Endothelial cell of umbilical vein (primary cell): Measurements from ENCODE around the gene ZC3H13. TPM values are rescaled to one million over a fixed set of nuclear protein-coding genes. Genes with fewer than 3 reads are reported as not detected.

Source experiments
- BruUV-seq: library from RNA; stranded (reverse); fragments of 400-500 nt; replicated peaks from 2 replicates; lab custom pipeline; 2021; lab: Mats Ljungman, UMichigan
- CTCF ChIA-PET: fragments of 300-600, 350-600 bp; sonication (Branson Sonifier 250); formaldehyde crosslinking; loops from one replicate; lab custom pipeline; 2021; ENCODE audit warnings: antibody characterized with exemption, inconsistent platforms; lab: Charles Lee
- POLR2A ChIA-PET: fragments of 300-600, 350-600 bp; sonication (Branson Sonifier 250); formaldehyde crosslinking; loops from one replicate; lab custom pipeline; 2021; ENCODE audit warnings: antibody characterized with exemption, inconsistent platforms; lab: Charles Lee
- DNase-seq: peaks from one replicate; pipeline ENCODE4 v3.0.0-alpha.2; 2011; ENCODE audit warnings: low read depth, low spot score
- FAIRE-seq: peaks from 2 replicates; lab custom pipeline; 2011; peaks lifted over from hg19 to GRCh38; lab: Jason Lieb, UNC
- H2AFZ ChIP-seq: 2 replicates; pipeline ENCODE4 v1.6.0; 2012; ENCODE audit warnings: low read depth, low read length, control low read depth, inconsistent platforms
- H3K27ac ChIP-seq: 2 replicates; pipeline ENCODE4 v1.5.1; 2011; ENCODE audit warnings: low read depth, mild to moderate bottlenecking, control low read depth, low read length, moderate library complexity; ENCODE audit not compliant: insufficient read depth
- H3K27me3 ChIP-seq, 2 experiments: 2 replicates each; pipeline versions ENCODE4 v1.6.0 to v1.6.1; 2011; ENCODE audit warnings: low read length in 2 of 2, mixed read lengths in 1 of 2; ENCODE audit not compliant: control insufficient read depth in 2 of 2, insufficient read depth in 2 of 2
- H3K36me3 ChIP-seq, 2 experiments: 2 replicates in 1 of 2; 3 replicates in 1 of 2; pipeline ENCODE4 v1.5.1; 2011; ENCODE audit warnings: low read length in 2 of 2, mild to moderate bottlenecking in 1 of 2, moderate library complexity in 1 of 2; ENCODE audit not compliant: control insufficient read depth in 2 of 2, insufficient read depth in 2 of 2; ENCODE audit errors: extremely low read depth in 1 of 2
- H3K4me1 ChIP-seq: 3 replicates; pipeline ENCODE4 v1.5.1; 2011; ENCODE audit warnings: mild to moderate bottlenecking, low read length; ENCODE audit not compliant: control insufficient read depth, insufficient read depth; ENCODE audit errors: extremely low read depth
- H3K4me2 ChIP-seq: 2 replicates; pipeline ENCODE4 v1.6.1; 2011; ENCODE audit warnings: low read length, control low read depth, mixed read lengths; ENCODE audit not compliant: insufficient read depth
- H3K4me3 ChIP-seq, 3 experiments: fragments of 200-600 bp in 1 of 3; sonication (generic), shearing (Covaris generic) in 1 of 3; replicated peaks in 1 of 3; 2 replicates each; pipeline ENCODE4 v1.5.1; 2011 to 2016; ENCODE audit warnings: control low read depth in 3 of 3, low read length in 3 of 3, mild to moderate bottlenecking in 2 of 3, inconsistent platforms in 1 of 3, low read depth in 1 of 3, moderate library complexity in 1 of 3; ENCODE audit not compliant: insufficient read depth in 1 of 3
- H3K79me2 ChIP-seq: 2 replicates; pipeline ENCODE4 v1.6.0; 2012; ENCODE audit warnings: low read length, inconsistent platforms; ENCODE audit not compliant: control insufficient read depth, insufficient read depth
- H3K9ac ChIP-seq: replicated peaks from 2 replicates; pipeline ENCODE3; 2011; ENCODE audit warnings: low read length, control low read depth; ENCODE audit not compliant: insufficient read depth; ENCODE audit errors: extremely low read depth
- H3K9me1 ChIP-seq: replicated peaks from 3 replicates; pipeline ENCODE4 v1.6.0; 2011; ENCODE audit warnings: mild to moderate bottlenecking, low read length; ENCODE audit not compliant: control insufficient read depth, insufficient read depth; ENCODE audit errors: extremely low read depth
- H3K9me3 ChIP-seq: replicated peaks from 2 replicates; pipeline ENCODE4 v1.5.1; 2012; ENCODE audit warnings: low read length, inconsistent platforms; ENCODE audit not compliant: control insufficient read depth, insufficient read depth
- H4K20me1 ChIP-seq: replicated peaks from 2 replicates; pipeline ENCODE3; 2011; ENCODE audit warnings: mild to moderate bottlenecking, low read length; ENCODE audit not compliant: control insufficient read depth, insufficient read depth; ENCODE audit errors: extremely low read depth
- CTCF ChIP-seq, 2 donors: IDR thresholded peaks; 1 replicate in 1 of 2; 2 replicates in 1 of 2; pipeline ENCODE4 v1.5.1; 2011; ENCODE audit warnings: low read length in 2 of 2, mild to moderate bottlenecking in 2 of 2, moderate library complexity in 2 of 2, control low read depth in 1 of 2, inconsistent platforms in 1 of 2, low read depth in 1 of 2; ENCODE audit not compliant: insufficient read depth in 1 of 2; ENCODE audit errors: extremely low read depth in 1 of 2
- EZH2 ChIP-seq: IDR thresholded peaks from 2 replicates; pipeline ENCODE4 v1.6.1; 2012; ENCODE audit warnings: borderline replicate concordance, low read depth, mild to moderate bottlenecking, moderate library complexity, low read length, inconsistent platforms; ENCODE audit not compliant: severe bottlenecking
- JUN ChIP-seq: IDR thresholded peaks from 2 replicates; pipeline ENCODE4 v1.6.1; 2011; ENCODE audit warnings: borderline replicate concordance, low read depth; ENCODE audit not compliant: insufficient read length, insufficient read depth
- POLR2A ChIP-seq: IDR thresholded peaks from 2 replicates; pipeline ENCODE4 v1.6.1; 2012; ENCODE audit warnings: low read depth, mild to moderate bottlenecking, control low read depth, low read length
- POLR2AphosphoS5 ChIP-seq: IDR thresholded peaks from 2 replicates; pipeline ENCODE4 v1.6.1; 2012; ENCODE audit warnings: low read depth, mild to moderate bottlenecking, control low read depth, low read length, moderate library complexity; ENCODE audit not compliant: insufficient read depth
- dilution Hi-C: fragments of 300-500 bp; cut with MboI; formaldehyde crosslinking; loops from one replicate; pipeline ENCODE4 v1.15.0; 2019; ENCODE audit warnings: low sequenced_read_pairs; ENCODE audit not compliant: extremely low pct_ligation_motif_present
- intact Hi-C: fragments of 100-400 bp; cut with micrococcal nuclease; formaldehyde crosslinking; loops from one replicate; pipeline ENCODE4 v1.10.0; 2022
- polyA plus RNA-seq, 4 experiments: library from polyadenylated mRNA; depleted of rRNA in 3 of 4; stranded (reverse) in 3 of 4; unstranded in 1 of 4; fragments of >200 nt; gene quantifications; 2 replicates each; pipeline versions ENCODE4 v1.2.1 to v1.2.3, GENCODE V29; 2011 to 2012; ENCODE audit warnings: missing spikeins in 1 of 4
- total RNA-seq: library from RNA; stranded (reverse); gene quantifications from 2 replicates; pipeline ENCODE4 v1.2.3, GENCODE V29; 2021

The ZC3H13 gene
- total and polyA plus RNA-seq, 2 donors (not counting 3 experiments of a cell fraction or from before 2014, with no cell fraction given) = 3.8 to 36.6 TPM

GRCh38 chr13:45926741-45927140, 125.8 kb downstream of the ZC3H13 start:
- intact Hi-C loops (no loop called here), dilution Hi-C loops (no loop called here)
- H2AFZ ChIP-seq = no peak overlapping the region
- H3K9me3 ChIP-seq = no peaks in the 10 kb centered on the region
- no TSS peak for BruUV-seq
- H3K36me3 ChIP-seq = no peaks in the 10 kb centered on the region
- H3K79me2 ChIP-seq = no peaks in the 10 kb centered on the region
- H3K27me3 ChIP-seq = peaks cover 0 to 1% of the 10 kb centered on the region in 2 experiments
- H3K9ac ChIP-seq = no peak overlapping the region
- no peak for TF ChIP-seq JUN
- TF ChIP-seq CTCF (IDR thresholded peaks at IDR 0.05; ENCODE audit: extremely low read depth in 1 of 2, insufficient read depth in 1 of 2, low read depth in 1 of 2, low read length in 2 of 2) = no peak
- no peak for TF ChIP-seq POLR2A
- TF ChIP-seq POLR2AphosphoS5 = no peak
- TF ChIP-seq EZH2 = no peak
- H4K20me1 ChIP-seq = no peaks in the 10 kb centered on the region
- FAIRE-seq = no peak
- no peaks in the 10 kb centered on the region for H3K4me1 ChIP-seq
- H3K9me1 ChIP-seq = no peaks in the 10 kb centered on the region
- H3K4me3 ChIP-seq = no peak overlapping the region
- ChIA-PET POLR2A (no interaction called here), CTCF (interaction anchor here (1.3 to 4.3 kb wide), 2 partner anchors 200 to 395 kb away, joined by 3 to 21 read pairs; no protein-coding TSS in a partner anchor)
- H3K27ac ChIP-seq = no peak overlapping the region
- DNase-seq = no peak
- H3K4me2 ChIP-seq = no peak overlapping the region

DNA sequence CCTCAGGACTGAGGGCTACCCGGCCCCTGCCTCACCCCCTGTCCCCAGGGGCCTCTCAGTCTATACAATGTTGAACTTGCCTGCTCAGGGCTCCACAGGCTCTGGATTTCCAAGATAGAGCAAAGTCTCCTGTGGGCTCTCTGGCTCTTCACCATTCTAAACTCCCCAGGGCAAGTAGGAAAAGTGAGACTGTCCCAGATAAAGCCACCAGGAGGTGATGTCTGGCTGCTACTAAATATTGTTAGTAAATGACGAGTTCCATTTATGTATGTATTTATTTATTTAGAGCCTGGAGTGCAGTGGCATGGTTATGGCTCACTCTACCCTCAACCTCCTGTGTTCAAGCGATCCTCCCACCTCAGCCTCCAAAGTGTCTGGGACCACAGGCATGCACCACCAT, 127.4 kb downstream of the ZC3H13 start:
- no peaks in the 10 kb centered on the region for H3K4me1 ChIP-seq
- peak; percentile 13 for DNase-seq
- POLR2A ChIA-PET = no interaction called here

More for the DNA sequence above, 127.4 kb downstream of the ZC3H13 start:
- Histone ChIP-seq H3K27ac (no peak overlapping the region), H3K9ac (no peak overlapping the region), H3K4me2 (no peak overlapping the region), H3K9me3 (no peaks in the 10 kb centered on the region), H3K79me2 (no peaks in the 10 kb centered on the region), H3K9me1 (no peaks in the 10 kb centered on the region), H2AFZ (no peak overlapping the region), H3K27me3 (no peaks in the 10 kb centered on the region), H3K4me3 (no peak overlapping the region), H4K20me1 (no peaks in the 10 kb centered on the region), H3K36me3 (no peaks in the 10 kb centered on the region)
- intact Hi-C loops = loop anchor here (1.0 kb wide), 1 partner anchor 201 kb away; no protein-coding TSS in a partner anchor
- CTCF ChIA-PET = interaction anchor here (1.0 to 4.3 kb wide), 3 partner anchors 9 to 235 kb away, joined by 3 to 21 read pairs (median 3); no protein-coding TSS in a partner anchor
- FAIRE-seq = no peak
- BruUV-seq = no TSS peak
- dilution Hi-C loops = no loop called here
- TF ChIP-seq POLR2A = no peak
- peak; percentile 9 to 11 for TF ChIP-seq CTCF (IDR thresholded peaks at IDR 0.05; ENCODE audit: extremely low read depth in 1 of 2, insufficient read depth in 1 of 2, low read depth in 1 of 2, low read length in 2 of 2)
